DND-41 (cell line): Measurements from ENCODE around the gene EXT2.

Experiments used
- ATAC-seq: fragments of 200-7000 bp; cut with Tn5 transposase; 3 replicates; pipeline ENCODE4 v1.9.1; 2021; ENCODE audit warnings: low read depth; ENCODE audit not compliant: insufficient read depth
- DNase-seq: peaks from one replicate; pipeline ENCODE4 v3.0.0-alpha.2; 2020
- H2AFZ ChIP-seq: 2 replicates; pipeline ENCODE4 v1.6.0; 2012; ENCODE audit warnings: low read depth, low read length
- H3K27ac ChIP-seq: 2 replicates; pipeline ENCODE4 v1.5.1; 2012; ENCODE audit warnings: low read length, inconsistent platforms
- H3K27me3 ChIP-seq: fragments of 200-600 bp; sonication (generic); 2 replicates; pipeline ENCODE4 v1.6.0; 2012; ENCODE audit warnings: low read length, mild to moderate bottlenecking, inconsistent platforms; ENCODE audit not compliant: insufficient read depth, poor library complexity
- H3K36me3 ChIP-seq: 2 replicates; pipeline ENCODE4 v1.5.1; 2012; ENCODE audit warnings: low read length, inconsistent platforms; ENCODE audit not compliant: insufficient read depth
- H3K4me1 ChIP-seq: 2 replicates; pipeline ENCODE4 v1.5.1; 2012; ENCODE audit warnings: mild to moderate bottlenecking, low read length; ENCODE audit not compliant: insufficient read depth
- H3K4me2 ChIP-seq: 2 replicates; pipeline ENCODE4 v1.6.0; 2012; ENCODE audit warnings: mild to moderate bottlenecking, moderate library complexity, low read length, inconsistent platforms; ENCODE audit not compliant: insufficient read depth
- H3K4me3 ChIP-seq, 2 experiments: fragments of 200-600 bp in 1 of 2; shearing (Covaris generic) in 1 of 2; 2 replicates each; pipeline ENCODE4 v1.5.1; 2012 to 2016; ENCODE audit warnings: inconsistent platforms in 2 of 2, low read length in 2 of 2, mild to moderate bottlenecking in 2 of 2, low read depth in 1 of 2, moderate library complexity in 1 of 2
- H3K79me2 ChIP-seq: 2 replicates; pipeline ENCODE4 v1.6.0; 2012; ENCODE audit warnings: low read length, inconsistent platforms; ENCODE audit not compliant: insufficient read depth
- H3K9ac ChIP-seq: 2 replicates; pipeline ENCODE4 v1.6.0; 2012; ENCODE audit warnings: low read depth, mild to moderate bottlenecking, inconsistent platforms, low read length, moderate library complexity
- H3K9me3 ChIP-seq: 2 replicates; pipeline ENCODE4 v1.5.1; 2012; ENCODE audit warnings: low read length, moderate library complexity, mild to moderate bottlenecking, inconsistent platforms; ENCODE audit not compliant: insufficient read depth, severe bottlenecking
- H4K20me1 ChIP-seq: 2 replicates; pipeline ENCODE4 v1.6.0; 2012; ENCODE audit warnings: low read length; ENCODE audit not compliant: insufficient read depth
- CTCF ChIP-seq: IDR thresholded peaks from 2 replicates; pipeline ENCODE4 v1.5.1; 2012; ENCODE audit warnings: borderline replicate concordance, low read length, moderate library complexity, mild to moderate bottlenecking; ENCODE audit not compliant: poor library complexity, severe bottlenecking; ENCODE audit errors: extremely low read depth
- EZH2 ChIP-seq: IDR thresholded peaks from 3 replicates; pipeline ENCODE4 v1.6.1; 2012; ENCODE audit warnings: borderline replicate concordance, low read depth, mild to moderate bottlenecking, moderate library complexity, low read length, inconsistent platforms; ENCODE audit not compliant: severe bottlenecking

Gene EXT2

DNA sequence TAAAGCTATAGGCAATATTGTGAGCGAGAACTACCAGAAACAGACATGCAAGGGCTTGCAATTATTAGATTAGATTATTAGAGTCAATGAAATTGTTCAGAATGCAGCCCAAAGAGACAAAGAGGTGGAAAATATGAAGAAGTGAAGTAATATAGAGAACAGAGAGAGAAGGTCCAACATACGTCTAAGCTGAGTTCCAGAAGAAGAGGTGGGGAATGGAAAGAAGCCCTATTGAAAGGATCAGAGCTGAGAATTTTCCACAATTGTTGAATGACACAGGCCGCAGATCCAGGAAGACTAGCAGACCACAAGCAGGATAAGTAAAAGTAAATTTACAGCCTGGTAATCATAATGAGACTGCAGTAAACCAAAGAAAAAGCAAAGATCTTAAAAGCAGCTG lies 93.2 kb downstream of the EXT2 start:
- Histone ChIP-seq H4K20me1 (no peaks in the 10 kb centered on the region), H3K27ac (no peak overlapping the region), H3K4me2 (no peak overlapping the region), H2AFZ (no peak overlapping the region), H3K9ac (no peak overlapping the region), H3K4me3 (no peak overlapping the region), H3K4me1 (no peaks in the 10 kb centered on the region), H3K36me3 (peaks cover 13% of the 10 kb centered on the region; the same call in 1 of the 2 replicates), H3K27me3 (no peaks in the 10 kb centered on the region), H3K9me3 (peaks cover 15% of the 10 kb centered on the region), H3K79me2 (no peaks in the 10 kb centered on the region)
- DNase-seq (no peak), ATAC-seq (no peak)
- TF ChIP-seq CTCF, result no peak
- TF ChIP-seq EZH2, result no peak

DNA sequence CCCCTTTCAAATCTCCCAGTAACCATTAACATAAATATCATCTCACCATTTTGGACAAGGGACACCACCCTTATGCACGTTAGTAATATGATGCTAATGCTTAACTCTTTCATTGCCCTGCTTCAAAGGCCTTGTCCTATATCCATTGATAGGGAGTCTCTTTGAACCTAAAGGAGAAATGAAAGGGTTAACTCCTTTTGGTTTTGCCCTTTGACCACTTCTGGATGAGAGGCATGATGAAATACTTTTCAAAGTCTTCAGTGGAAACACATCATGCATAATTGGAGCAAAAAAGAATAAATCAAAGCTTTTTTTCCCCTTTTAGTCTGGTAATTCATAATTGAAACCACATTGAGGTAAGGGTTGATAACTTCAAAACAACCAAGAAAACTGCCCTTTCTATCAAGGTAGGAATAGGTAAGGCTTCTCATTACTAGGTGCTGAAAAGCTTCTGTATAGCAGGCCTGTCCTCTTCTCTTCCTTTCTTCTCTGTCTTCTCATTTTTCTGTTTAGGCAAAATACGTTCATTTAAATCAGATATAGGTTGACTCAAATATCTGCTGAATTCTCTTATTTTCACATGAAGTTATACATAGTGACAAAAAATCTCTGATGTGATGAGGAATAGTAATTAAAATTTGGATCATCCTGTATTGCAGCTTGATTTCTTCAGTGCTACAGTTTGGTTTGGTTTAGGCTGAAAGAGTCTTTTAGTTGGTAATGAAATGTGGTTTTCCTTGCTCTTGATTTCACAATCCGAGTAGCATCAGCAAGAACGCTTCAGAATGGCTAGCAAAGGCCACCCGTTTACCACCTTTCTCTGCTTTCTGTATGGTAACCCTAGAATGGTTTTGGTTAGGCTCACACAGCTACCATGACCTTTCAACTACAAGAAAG lies 94.8 kb downstream of the EXT2 start:
- Histone ChIP-seq H3K36me3 (peaks cover 13% of the 10 kb centered on the region; the same call in 1 of the 2 replicates), H3K27me3 (no peaks in the 10 kb centered on the region), H3K9me3 (peaks cover 15% of the 10 kb centered on the region), H2AFZ (no peak overlapping the region), H3K27ac (no peak overlapping the region), H3K4me3 (no peak overlapping the region), H3K4me2 (no peak overlapping the region), H3K4me1 (no peaks in the 10 kb centered on the region), H4K20me1 (no peaks in the 10 kb centered on the region), H3K79me2 (no peaks in the 10 kb centered on the region), H3K9ac (no peak overlapping the region)
- no peak for DNase-seq
- TF ChIP-seq CTCF (no peak), EZH2 (no peak)
- ATAC-seq, result no peak

DNA sequence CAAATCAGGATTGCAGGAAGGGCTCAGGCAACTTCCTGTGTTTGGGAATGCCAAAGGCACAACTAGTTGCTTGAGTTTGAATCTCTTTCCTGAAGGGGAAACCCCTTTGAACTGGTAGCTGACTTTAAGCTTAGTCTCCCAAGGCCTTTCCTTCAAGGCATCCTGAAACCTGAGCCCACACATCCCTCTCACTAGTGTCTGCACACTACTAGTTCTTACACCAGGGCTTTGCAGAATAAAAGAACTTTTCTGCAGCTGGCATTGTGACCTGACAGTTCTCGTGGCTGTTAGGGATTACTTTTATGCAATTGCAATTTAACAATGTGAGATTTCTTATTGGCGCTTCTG lies 95.4 kb downstream of the EXT2 start:
- no peak overlapping the region for H3K4me2 ChIP-seq
- H2AFZ ChIP-seq, result no peak overlapping the region
- ATAC-seq, result no peak
- peaks cover 15% of the 10 kb centered on the region for H3K9me3 ChIP-seq
- no peak overlapping the region for H3K4me3 ChIP-seq
- H4K20me1 ChIP-seq, result no peaks in the 10 kb centered on the region
- H3K79me2 ChIP-seq, result no peaks in the 10 kb centered on the region
- no peaks in the 10 kb centered on the region for H3K27me3 ChIP-seq
- TF ChIP-seq CTCF, result no peak
- DNase-seq, result no peak
- no peaks in the 10 kb centered on the region for H3K4me1 ChIP-seq
- H3K36me3 ChIP-seq, result peaks cover 13% of the 10 kb centered on the region; the same call in 1 of the 2 replicates
- H3K27ac ChIP-seq, result no peak overlapping the region
- H3K9ac ChIP-seq, result no peak overlapping the region
